K562 (cell line): Measurements from ENCODE around the gene CRIM1.

Experiments
- EHMT2 ChIP-seq: fragments of 450-650 bp; IDR thresholded peaks from 2 replicates; pipeline ENCODE4 v1.6.1; 2018; ENCODE audit warnings: antibody characterized with exemption
- GTF2F1 ChIP-seq: IDR thresholded peaks from 2 replicates; pipeline ENCODE4 v1.6.1; 2011; ENCODE audit warnings: low read depth, low read length, improper control_type of control experiment
- POLR2A ChIP-seq: fragments of 450-650 bp; conservative IDR thresholded peaks from 2 replicates; pipeline ENCODE4 v1.6.1; 2016

- no peak for TF ChIP-seq EHMT2
- TF ChIP-seq POLR2A: no peak
- TF ChIP-seq GTF2F1: no peak
Observed at GRCh38 chr2:36367486-36367885, 11.9 kb downstream of the CRIM1 start.
